CD14-positive monocyte (primary cell): ENCODE data around the gene TNKS1BP1. TPM values are rescaled to one million over a fixed set of nuclear protein-coding genes. Genes with fewer than 3 reads are reported as not detected.

Source experiments
- DNase-seq, 3 donors: peaks; one replicate each; pipeline ENCODE4 v3.0.0-alpha.2; 2011 to 2022
- H2AFZ ChIP-seq: 2 replicates; pipeline ENCODE4 v1.6.0; 2012; ENCODE audit warnings: mild to moderate bottlenecking, low read depth, low read length, inconsistent platforms; ENCODE audit not compliant: insufficient read depth, poor library complexity, severe bottlenecking
- H3K27ac ChIP-seq, 2 donors: 1 replicate in 1 of 2; 2 replicates in 1 of 2; pipeline ENCODE4 v1.5.1; 2012 to 2013; ENCODE audit warnings: low read length in 2 of 2, control low read depth in 1 of 2, inconsistent platforms in 1 of 2, low read depth in 1 of 2, mild to moderate bottlenecking in 1 of 2
- H3K27me3 ChIP-seq, 2 donors: one replicate each; pipeline versions ENCODE4 v1.6.0 to v1.6.1; 2011 to 2013; ENCODE audit warnings: low read length in 2 of 2; ENCODE audit not compliant: control insufficient read depth in 2 of 2, insufficient read depth in 2 of 2
- H3K36me3 ChIP-seq, 2 donors: replicated peaks in 1 of 2; 1 replicate in 1 of 2; 2 replicates in 1 of 2; pipeline versions ENCODE4 v1.5.1 to v1.6.1; 2012 to 2013; ENCODE audit warnings: low read length in 2 of 2, control low read depth in 1 of 2, inconsistent platforms in 1 of 2, mild to moderate bottlenecking in 1 of 2; ENCODE audit not compliant: insufficient read depth in 2 of 2, control insufficient read depth in 1 of 2
- H3K4me1 ChIP-seq, 2 donors: 1 replicate in 1 of 2; 2 replicates in 1 of 2; pipeline versions ENCODE4 v1.5.1 to v1.6.1; 2012 to 2013; ENCODE audit warnings: low read length in 2 of 2, control low read depth in 1 of 2, inconsistent platforms in 1 of 2, mild to moderate bottlenecking in 1 of 2, moderate library complexity in 1 of 2; ENCODE audit not compliant: insufficient read depth in 2 of 2, control insufficient read depth in 1 of 2
- H3K4me2 ChIP-seq: replicated peaks from 2 replicates; pipeline ENCODE3; 2012; ENCODE audit warnings: low read length, moderate library complexity, mild to moderate bottlenecking; ENCODE audit not compliant: poor library complexity, severe bottlenecking; ENCODE audit errors: extremely low read depth
- H3K4me3 ChIP-seq, 3 experiments: fragments of 200-600 bp in 1 of 3; sonication (generic) in 1 of 3; replicated peaks in 1 of 3; 1 replicate in 2 of 3; 2 replicates in 1 of 3; pipeline ENCODE4 v1.5.1; 2011 to 2013; ENCODE audit warnings: low read length in 3 of 3, mild to moderate bottlenecking in 3 of 3, control low read depth in 2 of 3, low read depth in 2 of 3, inconsistent platforms in 1 of 3, moderate library complexity in 1 of 3
- H3K79me2 ChIP-seq: 2 replicates; pipeline ENCODE4 v1.6.0; 2012; ENCODE audit warnings: mild to moderate bottlenecking, control low read depth, inconsistent platforms, low read length, moderate library complexity; ENCODE audit not compliant: insufficient read depth
- H3K9ac ChIP-seq: 2 replicates; pipeline ENCODE4 v1.6.0; 2017; ENCODE audit warnings: low read length, mild to moderate bottlenecking; ENCODE audit not compliant: insufficient read depth, poor library complexity, severe bottlenecking
- H3K9me3 ChIP-seq, 2 donors: replicated peaks in 1 of 2; 1 replicate in 1 of 2; 2 replicates in 1 of 2; pipeline versions ENCODE4 v1.5.1 to v1.6.1; 2012 to 2013; ENCODE audit warnings: low read length in 2 of 2, control low read depth in 1 of 2; ENCODE audit not compliant: control insufficient read depth in 1 of 2, insufficient read depth in 1 of 2
- H4K20me1 ChIP-seq: 2 replicates; pipeline ENCODE4 v1.6.0; 2012; ENCODE audit warnings: mild to moderate bottlenecking, low read length, control low read depth, moderate library complexity; ENCODE audit not compliant: insufficient read depth
- H3K27ac Mint-ChIP-seq, 7 donors: one replicate each; pipeline ENCODE4 v1.8.0; 2020; ENCODE audit warnings: mild to moderate bottlenecking in 7 of 7, mixed read lengths in 7 of 7, moderate library complexity in 6 of 7, inconsistent platforms in 2 of 7
- H3K27me3 Mint-ChIP-seq, 3 donors: one replicate each; pipeline ENCODE4 v1.8.0; 2021 to 2022; ENCODE audit warnings: low read depth in 3 of 3, mild to moderate bottlenecking in 3 of 3, mixed read lengths in 3 of 3, moderate library complexity in 3 of 3, inconsistent platforms in 1 of 3
- H3K36me3 Mint-ChIP-seq, 2 donors: one replicate each; pipeline ENCODE4 v1.8.0; 2020; ENCODE audit warnings: mixed read lengths in 2 of 2, inconsistent platforms in 1 of 2, mild to moderate bottlenecking in 1 of 2
- H3K4me1 Mint-ChIP-seq: one replicate; pipeline ENCODE4 v1.8.0; 2020; ENCODE audit warnings: mild to moderate bottlenecking, mixed read lengths
- H3K4me3 Mint-ChIP-seq, 2 donors: one replicate each; pipeline ENCODE4 v1.8.0; 2020; ENCODE audit warnings: mild to moderate bottlenecking in 2 of 2, mixed read lengths in 2 of 2, moderate library complexity in 1 of 2
- H3K9me3 Mint-ChIP-seq, 7 donors: one replicate each; pipeline ENCODE4 v1.8.0; 2020 to 2022; ENCODE audit warnings: mixed read lengths in 7 of 7, mild to moderate bottlenecking in 6 of 7, moderate library complexity in 6 of 7, inconsistent platforms in 2 of 7
- WGBS: methylation state at CpG from one replicate; pipeline ENCODE4 v1.1.5; 2013; ENCODE audit warnings: missing lambda C conversion rate; ENCODE audit not compliant: insufficient coverage; 5-methylcytosine and 5-hydroxymethylcytosine counted together
- intact Hi-C, 2 donors: fragments of 100-400 bp; cut with micrococcal nuclease; formaldehyde crosslinking; loops; one replicate each; pipeline versions ENCODE4 v1.15.0 to v1.15.1; 2023
- polyA plus RNA-seq, 3 donors: library from polyadenylated mRNA; depleted of rRNA in 1 of 3; unstranded in 2 of 3; stranded (reverse) in 1 of 3; fragments of 300-500 nt in 2 of 3; fragments of >200 nt in 1 of 3; fragmentation: Illumina TruSeq in 2 of 3; gene quantifications; 1 replicate in 2 of 3; 2 replicates in 1 of 3; pipeline ENCODE4 v1.2.3, GENCODE V29; 2012 to 2021
- TF ChIP-seq, protein P1 (sequence below): fragments of 200-600 bp; IDR thresholded peaks from one replicate; pipeline ENCODE4 v1.8.0; 2022; ENCODE audit warnings: antibody characterized with exemption, mild to moderate bottlenecking

Gene TNKS1BP1
- polyA plus RNA-seq, 3 donors, result 0.29 to 1.2 (median 0.50) TPM

DNA sequence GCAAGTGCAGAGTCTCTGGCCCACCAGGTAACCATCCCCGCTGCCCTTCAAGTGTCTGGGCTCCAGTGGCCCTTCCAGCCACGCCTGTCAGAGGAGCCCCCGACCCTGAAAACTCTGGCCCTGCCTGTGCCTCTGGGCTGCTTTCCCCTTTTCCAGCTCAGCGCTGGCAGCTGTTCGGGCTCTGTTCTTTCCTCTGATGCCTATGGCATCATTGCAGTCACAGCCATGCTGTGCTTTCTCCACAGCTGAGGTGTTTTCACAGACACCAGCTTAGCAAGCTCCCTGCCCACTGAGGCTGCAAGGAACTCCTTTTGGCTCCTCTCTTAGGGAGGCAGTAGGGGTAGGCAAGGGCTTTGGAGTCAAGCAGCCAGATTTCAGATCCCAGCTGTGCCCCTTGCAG is 34.6 kb upstream of the TNKS1BP1 start:
- H3K36me3 ChIP-seq, result no peaks in the 10 kb centered on the region
- Mint-ChIP-seq H3K4me3 (no peak overlapping the region), H3K4me1 (peaks cover 17% of the 10 kb centered on the region), H3K9me3 (peaks cover 0 to 6% (median 0%) of the 10 kb centered on the region in 7 donors), H3K27ac (no peak overlapping the region), H3K36me3 (no peaks in the 10 kb centered on the region), H3K27me3 (peaks cover 0 to 2% (median 1%) of the 10 kb centered on the region in 3 donors)
- H3K4me1 ChIP-seq, result peaks cover 18% of the 10 kb centered on the region in 2 donors
- 95% methylated on average over 4 of the region's 5 CpGs for WGBS
- DNase-seq, result no peak
- intact Hi-C loops, result loop anchor here in 1 of 2 donors (10.0 kb wide), 1 partner anchor 285 kb away; the partner anchor contains the start of gene YPEL4
- H2AFZ ChIP-seq, result no peak overlapping the region
- H3K9ac ChIP-seq, result no peak overlapping the region
- H3K4me2 ChIP-seq, result no peak overlapping the region
- no peaks in the 10 kb centered on the region for H3K9me3 ChIP-seq
- H3K4me3 ChIP-seq, result no peak overlapping the region
- no peak overlapping the region for H3K27ac ChIP-seq
- TF ChIP-seq, protein P1, sequence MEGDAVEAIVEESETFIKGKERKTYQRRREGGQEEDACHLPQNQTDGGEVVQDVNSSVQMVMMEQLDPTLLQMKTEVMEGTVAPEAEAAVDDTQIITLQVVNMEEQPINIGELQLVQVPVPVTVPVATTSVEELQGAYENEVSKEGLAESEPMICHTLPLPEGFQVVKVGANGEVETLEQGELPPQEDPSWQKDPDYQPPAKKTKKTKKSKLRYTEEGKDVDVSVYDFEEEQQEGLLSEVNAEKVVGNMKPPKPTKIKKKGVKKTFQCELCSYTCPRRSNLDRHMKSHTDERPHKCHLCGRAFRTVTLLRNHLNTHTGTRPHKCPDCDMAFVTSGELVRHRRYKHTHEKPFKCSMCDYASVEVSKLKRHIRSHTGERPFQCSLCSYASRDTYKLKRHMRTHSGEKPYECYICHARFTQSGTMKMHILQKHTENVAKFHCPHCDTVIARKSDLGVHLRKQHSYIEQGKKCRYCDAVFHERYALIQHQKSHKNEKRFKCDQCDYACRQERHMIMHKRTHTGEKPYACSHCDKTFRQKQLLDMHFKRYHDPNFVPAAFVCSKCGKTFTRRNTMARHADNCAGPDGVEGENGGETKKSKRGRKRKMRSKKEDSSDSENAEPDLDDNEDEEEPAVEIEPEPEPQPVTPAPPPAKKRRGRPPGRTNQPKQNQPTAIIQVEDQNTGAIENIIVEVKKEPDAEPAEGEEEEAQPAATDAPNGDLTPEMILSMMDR, result no peak
- no peaks in the 10 kb centered on the region for H3K27me3 ChIP-seq
- H3K79me2 ChIP-seq, result no peaks in the 10 kb centered on the region
- no peaks in the 10 kb centered on the region for H4K20me1 ChIP-seq

DNA sequence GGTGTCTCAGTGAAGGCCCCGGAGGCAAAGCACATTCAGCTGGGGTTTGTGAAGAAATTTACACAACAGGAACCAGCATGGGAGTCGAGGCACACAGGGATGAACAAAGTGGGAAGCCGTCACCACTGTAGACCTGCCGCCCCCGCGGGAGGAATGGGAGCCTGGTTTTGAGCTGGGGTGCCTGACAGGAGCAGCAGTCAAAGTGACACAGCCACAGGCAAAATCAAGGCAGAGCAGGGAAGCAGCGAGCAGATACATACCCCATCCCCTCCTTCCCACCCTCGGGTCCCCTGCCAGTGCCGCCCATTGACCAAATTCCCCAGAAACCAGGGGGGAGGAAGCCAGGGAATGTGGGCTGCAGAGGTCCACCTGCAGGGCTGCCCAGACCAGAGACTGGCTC is 34.2 kb upstream of the TNKS1BP1 start:
- Histone ChIP-seq H2AFZ (no peak overlapping the region), H3K27me3 (no peaks in the 10 kb centered on the region), H3K4me1 (peaks cover 22% of the 10 kb centered on the region in 2 donors), H4K20me1 (no peaks in the 10 kb centered on the region), H3K9ac (no peak overlapping the region), H3K36me3 (no peaks in the 10 kb centered on the region), H3K27ac (no peak overlapping the region), H3K9me3 (no peaks in the 10 kb centered on the region), H3K4me3 (no peak overlapping the region), H3K4me2 (no peak overlapping the region), H3K79me2 (no peaks in the 10 kb centered on the region)
- peak overlapping the region in 1 of 7 donors; percentile 4 for H3K27ac Mint-ChIP-seq
- no peak for DNase-seq
- WGBS, result 84% methylated on average over 6 of the region's 9 CpGs
- H3K4me3 Mint-ChIP-seq, result no peak overlapping the region
- peaks cover 21% of the 10 kb centered on the region for H3K4me1 Mint-ChIP-seq
- TF ChIP-seq, protein P1, result no peak
- H3K27me3 Mint-ChIP-seq, result peaks cover 0 to 2% (median 2%) of the 10 kb centered on the region in 3 donors
- intact Hi-C loops, result loop anchor here in 1 of 2 donors (10.0 kb wide), 1 partner anchor 286 kb away; the partner anchor contains the start of gene YPEL4
- peaks cover 0 to 6% (median 0%) of the 10 kb centered on the region in 7 donors for H3K9me3 Mint-ChIP-seq
- H3K36me3 Mint-ChIP-seq, result no peaks in the 10 kb centered on the region
